HCT116 (cell line): ENCODE results near the gene CCRL2. TPM values are rescaled to one million over a fixed set of nuclear protein-coding genes. Genes with fewer than 3 reads are reported as not detected.

Experiments used
- ATAC-seq: fragments of 200-7000 bp; cut with Tn5 transposase; 2 replicates; pipeline ENCODE4 v1.9.1; 2020; ENCODE audit warnings: mild to moderate bottlenecking, moderate library complexity
- BruUV-seq: library from RNA; stranded (reverse); fragments of 400-500 nt; replicated peaks from 2 replicates; lab custom pipeline; 2021; lab: Mats Ljungman, UMichigan
- CTCF ChIA-PET: fragments of 300-600 bp; sonication (Branson Sonifier 250); formaldehyde crosslinking; loops from one replicate; lab custom pipeline; 2021; ENCODE audit warnings: antibody characterized with exemption; lab: Charles Lee
- POLR2A ChIA-PET: fragments of 300-600, 350-600 bp; sonication (Branson Sonifier 250); formaldehyde crosslinking; loops from one replicate; lab custom pipeline; 2021; ENCODE audit warnings: antibody characterized with exemption; lab: Charles Lee
- RAD21 ChIA-PET, 2 experiments: fragments of 300-600 bp; sonication (Branson Sonifier 250); formaldehyde crosslinking; loops; one replicate each; lab custom pipeline; 2023; ENCODE audit warnings: low total read pairs in 2 of 2; ENCODE audit not compliant: uncharacterized antibody in 2 of 2, unreplicated experiment in 2 of 2, low non-redundant PET in 1 of 2; lab: Charles Lee
- DNase-seq: peaks from one replicate; pipeline ENCODE4 v3.0.0-alpha.2; 2010; ENCODE audit warnings: low read depth, low spot score
- H2AFZ ChIP-seq: fragments of 200-600 bp; shearing (Covaris generic), sonication (generic); 2 replicates; pipeline ENCODE4 v1.6.1; 2017; ENCODE audit warnings: low read depth, mixed run types, mixed read lengths, antibody characterized with exemption, low read length; ENCODE audit not compliant: poor library complexity, severe bottlenecking
- H3K27ac ChIP-seq: 2 replicates; pipeline ENCODE4 v1.5.1; 2012; ENCODE audit warnings: low read depth, low read length
- H3K27me3 ChIP-seq: fragments of 200-600 bp; sonication (generic); 2 replicates; pipeline ENCODE4 v1.6.1; 2016; ENCODE audit warnings: mixed run types, low read length, mixed read lengths; ENCODE audit not compliant: insufficient read depth
- H3K36me3 ChIP-seq, 2 experiments: fragments of 200-500 bp in 1 of 2; fragments of 200-600 bp in 1 of 2; sonication (Bioruptor generic) in 1 of 2; sonication (generic) in 1 of 2; 2 replicates each; pipeline versions ENCODE4 v1.5.1 to v1.6.1; 2014 to 2016; ENCODE audit warnings: low read length in 2 of 2, inconsistent platforms in 1 of 2, mixed read lengths in 1 of 2, mixed run types in 1 of 2; ENCODE audit not compliant: insufficient read depth in 2 of 2, control insufficient read depth in 1 of 2
- H3K4me1 ChIP-seq, 2 experiments: fragments of 200-600 bp in 1 of 2; sonication (generic) in 1 of 2; 2 replicates each; pipeline versions ENCODE4 v1.5.1 to v1.6.1; 2012 to 2017; ENCODE audit warnings: low read length in 2 of 2, inconsistent platforms in 1 of 2, mild to moderate bottlenecking in 1 of 2, mixed read lengths in 1 of 2, mixed run types in 1 of 2, moderate library complexity in 1 of 2; ENCODE audit not compliant: insufficient read depth in 2 of 2, control insufficient read depth in 1 of 2
- H3K4me2 ChIP-seq: fragments of 200-600 bp; sonication (generic); 2 replicates; pipeline ENCODE4 v1.6.1; 2017; ENCODE audit warnings: mixed run types, low read length, mixed read lengths
- H3K4me3 ChIP-seq, 2 experiments: fragments of 200-600 bp in 1 of 2; sonication (generic) in 1 of 2; replicated peaks in 1 of 2; 2 replicates each; pipeline ENCODE4 v1.5.1; 2011 to 2016; ENCODE audit warnings: low read length in 2 of 2, control low read depth in 1 of 2, low read depth in 1 of 2, mild to moderate bottlenecking in 1 of 2, mixed read lengths in 1 of 2, mixed run types in 1 of 2
- H3K79me2 ChIP-seq: fragments of 200-600 bp; sonication (generic); 2 replicates; pipeline ENCODE4 v1.6.1; 2017; ENCODE audit warnings: mild to moderate bottlenecking, mixed run types, low read length, moderate library complexity, mixed read lengths; ENCODE audit not compliant: insufficient read depth
- H3K9ac ChIP-seq: fragments of 200-600 bp; sonication (generic); 2 replicates; pipeline ENCODE4 v1.6.1; 2016; ENCODE audit warnings: low read length, mixed read lengths
- H3K9me2 ChIP-seq: fragments of 200-600 bp; sonication (generic), shearing (Covaris generic); 2 replicates; pipeline ENCODE4 v1.6.1; 2017; ENCODE audit warnings: mixed run types, mild to moderate bottlenecking, moderate library complexity; ENCODE audit not compliant: insufficient read depth
- H3K9me3 ChIP-seq, 2 experiments: fragments of 200-500 bp in 1 of 2; fragments of 200-600 bp in 1 of 2; sonication (Bioruptor generic) in 1 of 2; sonication (generic) in 1 of 2; 2 replicates each; pipeline ENCODE4 v1.6.1; 2014 to 2017; ENCODE audit warnings: low read length in 2 of 2, mixed read lengths in 2 of 2, inconsistent platforms in 1 of 2, low read depth in 1 of 2, mild to moderate bottlenecking in 1 of 2, mixed run types in 1 of 2, moderate library complexity in 1 of 2; ENCODE audit not compliant: control insufficient read depth in 1 of 2, insufficient read depth in 1 of 2
- H4K20me1 ChIP-seq: fragments of 200-600 bp; sonication (generic), shearing (Covaris generic); 2 replicates; pipeline ENCODE4 v1.6.1; 2017; ENCODE audit warnings: mixed run types, mild to moderate bottlenecking, moderate library complexity; ENCODE audit not compliant: insufficient read depth
- CBX3 ChIP-seq: IDR thresholded peaks from 2 replicates; pipeline ENCODE4 v1.6.1; 2012; ENCODE audit warnings: low read depth
- CEBPB ChIP-seq: IDR thresholded peaks from 2 replicates; pipeline ENCODE4 v1.6.1; 2012; ENCODE audit warnings: low read depth
- CTCF ChIP-seq, 3 experiments: fragments of 200-600 bp in 1 of 3; sonication (generic) in 1 of 3; IDR thresholded peaks in 2 of 3; conservative IDR thresholded peaks in 1 of 3; 2 replicates each; pipeline ENCODE4 v1.5.1; 2012 to 2017; ENCODE audit warnings: low read depth in 2 of 3, low read length in 2 of 3, antibody characterized with exemption in 1 of 3, borderline replicate concordance in 1 of 3, control low read depth in 1 of 3, mild to moderate bottlenecking in 1 of 3, mixed read lengths in 1 of 3, mixed run types in 1 of 3, moderate library complexity in 1 of 3; ENCODE audit not compliant: insufficient read depth in 1 of 3
- EGR1 ChIP-seq: IDR thresholded peaks from 2 replicates; pipeline ENCODE4 v1.6.1; 2012; ENCODE audit warnings: low read depth
- ELF1 ChIP-seq: IDR thresholded peaks from 2 replicates; pipeline ENCODE4 v1.6.1; 2012; ENCODE audit warnings: low read depth, borderline replicate concordance
- EZH2 ChIP-seq: fragments of 200-600 bp; sonication (generic); IDR thresholded peaks from 2 replicates; pipeline ENCODE4 v1.6.1; 2017; ENCODE audit warnings: antibody characterized with exemption, mixed run types
- EZH2phosphoT487 ChIP-seq: fragments of 200-600 bp; IDR thresholded peaks from 2 replicates; pipeline ENCODE4 v1.6.1; 2018; ENCODE audit warnings: antibody characterized with exemption, borderline replicate concordance
- JUND ChIP-seq: IDR thresholded peaks from 2 replicates; pipeline ENCODE4 v1.6.1; 2012
- POLR2A ChIP-seq: IDR thresholded peaks from 2 replicates; pipeline ENCODE4 v1.7.0; 2011; ENCODE audit warnings: borderline replicate concordance; ENCODE audit not compliant: insufficient read depth, insufficient read length; ENCODE audit errors: extremely low read depth
- RAD21 ChIP-seq: IDR thresholded peaks from 2 replicates; pipeline ENCODE4 v1.6.1; 2012; ENCODE audit warnings: low read depth, mild to moderate bottlenecking
- REST ChIP-seq: IDR thresholded peaks from 2 replicates; pipeline ENCODE4 v1.6.1; 2012; ENCODE audit warnings: low read depth
- SIN3A ChIP-seq: IDR thresholded peaks from 2 replicates; pipeline ENCODE4 v1.6.1; 2012; ENCODE audit warnings: low read depth
- SP1 ChIP-seq: IDR thresholded peaks from 2 replicates; pipeline ENCODE4 v1.6.1; 2012; ENCODE audit warnings: low read depth
- TCF7L2 ChIP-seq: IDR thresholded peaks from 2 replicates; pipeline ENCODE4 v1.7.0; 2011; ENCODE audit warnings: borderline replicate concordance, inconsistent platforms; ENCODE audit not compliant: insufficient read depth, insufficient read length; ENCODE audit errors: extremely low read depth
- YY1 ChIP-seq: IDR thresholded peaks from 2 replicates; pipeline ENCODE4 v1.6.1; 2011; ENCODE audit warnings: low read length, low read depth, moderate library complexity, mild to moderate bottlenecking; ENCODE audit not compliant: insufficient replicate concordance; ENCODE audit errors: extremely low read depth
- ZBTB33 ChIP-seq: IDR thresholded peaks from 2 replicates; pipeline ENCODE4 v1.6.1; 2011; ENCODE audit warnings: mild to moderate bottlenecking, low read length, moderate library complexity; ENCODE audit not compliant: insufficient replicate concordance; ENCODE audit errors: extremely low read depth
- ZFX ChIP-seq: fragments of 450-650 bp; IDR thresholded peaks from 2 replicates; pipeline ENCODE4 v1.6.1; 2017
- ZNF274 ChIP-seq: fragments of 200-500 bp; sonication (Bioruptor generic); IDR thresholded peaks from 2 replicates; pipeline ENCODE4 v1.6.1; 2014; ENCODE audit warnings: mild to moderate bottlenecking, low read depth, low read length, inconsistent platforms
- intact Hi-C: fragments of 100-400 bp; cut with micrococcal nuclease; formaldehyde crosslinking; loops from 2 replicates; pipeline ENCODE4 v1.10.0; 2022
- total RNA-seq: library from RNA; stranded (reverse); gene quantifications from one replicate; pipeline ENCODE4 v1.2.1, GENCODE V29; 2021; ENCODE audit not compliant: unreplicated experiment
- TF ChIP-seq, protein P1 (sequence below): IDR thresholded peaks from 2 replicates; pipeline ENCODE4 v1.6.1; 2012

Gene CCRL2
- total RNA-seq, 1 experiment from 2014 or later: not detected

GRCh38 chr3:46371519-46372340 is 35.3 kb upstream of the CCRL2 start:
- Histone ChIP-seq H3K9ac (no peak overlapping the region), H4K20me1 (no peaks in the 10 kb centered on the region), H3K4me1 (no peaks in the 10 kb centered on the region), H3K36me3 (no peaks in the 10 kb centered on the region), H2AFZ (no peak overlapping the region), H3K9me2 (no peaks in the 10 kb centered on the region), H3K9me3 (no peaks in the 10 kb centered on the region), H3K27me3 (peaks cover 59% of the 10 kb centered on the region), H3K4me3 (no peak overlapping the region), H3K4me2 (no peak overlapping the region), H3K27ac (no peak overlapping the region), H3K79me2 (no peaks in the 10 kb centered on the region)
- ChIA-PET RAD21 (interaction anchor here (1.0 to 1.1 kb wide), 2 partner anchors 157 to 433 kb away, joined by 3 read pairs; no protein-coding TSS in a partner anchor), POLR2A (no interaction called here), CTCF (interaction anchor here (0.8 to 5.6 kb wide), 13 partner anchors 8 to 433 kb away, joined by 3 to 30 read pairs (median 4); partner anchors contain the start of gene CCR1)
- intact Hi-C loops: loop anchor here (2.0 to 10.0 kb wide), 3 partner anchors 157 to 607 kb away; no protein-coding TSS in a partner anchor
- BruUV-seq: no TSS peak
- DNase-seq: no peak
- no peak for TF ChIP-seq SP1
- no peak for TF ChIP-seq ZBTB33
- TF ChIP-seq EZH2phosphoT487: no peak
- TF ChIP-seq SIN3A: no peak
- no peak for TF ChIP-seq CBX3
- no peak for TF ChIP-seq CTCF (IDR thresholded peaks at IDR 0.05 in 2 of 3, conservative IDR thresholded peaks at IDR 0.05 in 1 of 3; ENCODE audit: borderline replicate concordance in 1 of 3, insufficient read depth in 1 of 3, low read depth in 2 of 3, low read length in 2 of 3)
- TF ChIP-seq ZFX: no peak
- TF ChIP-seq EGR1: no peak
- no peak for TF ChIP-seq TCF7L2
- TF ChIP-seq YY1: no peak
- no peak for TF ChIP-seq CEBPB
- TF ChIP-seq JUND: no peak
- TF ChIP-seq POLR2A: no peak
- no peak for TF ChIP-seq ZNF274
- no peak for TF ChIP-seq EZH2
- no peak for TF ChIP-seq RAD21
- TF ChIP-seq, protein P1, sequence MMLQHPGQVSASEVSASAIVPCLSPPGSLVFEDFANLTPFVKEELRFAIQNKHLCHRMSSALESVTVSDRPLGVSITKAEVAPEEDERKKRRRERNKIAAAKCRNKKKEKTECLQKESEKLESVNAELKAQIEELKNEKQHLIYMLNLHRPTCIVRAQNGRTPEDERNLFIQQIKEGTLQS: no peak
- no peak for TF ChIP-seq ELF1
- TF ChIP-seq REST: no peak
- ATAC-seq: no peak
